GM21528 (cell line): ENCODE data around the gene GKN2.
"Not testable (repeated sequence)": the region's sequence is repeated elsewhere in the genome, so short reads cannot be mapped to it uniquely, and the experiment has no call there.

Source experiments
- ATAC-seq: cut with Tn5 transposase; IDR thresholded peaks from one replicate; pipeline ENCODE4 v1.9.1; 2021; ENCODE audit warnings: mild to moderate bottlenecking, moderate library complexity; ENCODE audit not compliant: unreplicated experiment, low FRiP score

The GKN2 gene

DNA sequence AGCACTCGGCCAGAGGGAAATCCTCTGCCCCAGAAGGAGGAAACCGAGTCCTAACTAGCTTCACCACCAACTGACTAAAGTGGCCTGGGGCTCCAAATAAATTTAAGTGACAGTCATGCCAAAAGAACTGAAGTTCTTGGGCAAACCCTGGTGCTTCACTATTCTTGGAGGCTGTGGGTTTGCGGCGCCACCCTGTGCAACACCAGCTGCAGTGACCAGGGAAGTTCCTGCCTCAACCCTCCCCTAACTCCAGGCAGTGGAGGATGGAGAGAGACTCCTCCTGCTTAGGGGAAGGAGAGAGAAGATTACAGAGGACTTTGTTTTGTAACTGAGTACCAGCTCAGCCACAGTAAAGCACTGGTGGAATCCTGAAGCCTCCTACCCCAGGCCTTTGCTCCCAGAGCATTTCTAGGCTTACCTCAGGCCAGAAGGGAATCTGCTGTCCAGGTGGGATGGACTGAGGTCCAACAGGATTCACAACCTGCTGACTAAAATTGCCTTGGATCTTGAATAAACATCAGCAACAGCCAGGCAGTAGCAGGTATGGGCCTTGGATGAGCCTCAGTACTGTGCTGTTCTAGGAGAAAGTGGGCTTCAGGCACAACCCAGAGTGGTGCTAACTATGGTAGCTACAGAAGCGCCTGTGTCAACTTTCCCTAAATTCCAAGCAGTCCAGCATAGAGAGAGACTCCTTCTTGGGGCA, 52.0 kb downstream of the GKN2 start:
- ATAC-seq = no peak

DNA sequence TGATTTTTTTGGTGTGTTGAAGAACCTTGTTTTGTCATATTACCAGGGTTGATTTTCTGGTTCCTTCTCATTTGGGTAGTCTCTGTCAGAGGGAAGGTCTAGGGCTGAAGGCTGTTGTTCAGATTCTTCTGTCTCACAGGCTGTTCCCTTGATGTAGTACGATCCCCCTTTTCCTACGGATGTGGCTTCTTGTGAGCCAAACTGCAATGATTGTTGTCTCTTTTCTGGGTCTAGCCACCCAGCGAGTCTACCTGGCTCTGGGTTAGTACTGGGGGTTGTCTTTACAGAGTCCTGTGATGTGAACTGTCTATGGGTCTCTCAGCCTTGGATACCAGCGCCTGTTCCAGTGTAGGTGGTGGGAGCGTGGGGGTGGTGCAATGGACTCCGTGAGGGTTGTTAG, 56.7 kb downstream of the GKN2 start:
- not testable (repeated sequence) for ATAC-seq
